Activated B cell treated with CpG ODN at 0.5 μM for 24 hours (primary cell): Measurements from ENCODE around the gene NEDD8. TPM values are rescaled to one million over a fixed set of nuclear protein-coding genes. Genes with fewer than 3 reads are reported as not detected.

Experiments used
- ATAC-seq: fragments of 200-7000 bp; cut with Tn5 transposase; one replicate; pipeline ENCODE4 v1.10.0; 2021; ENCODE audit warnings: low read depth, mild to moderate bottlenecking, moderate library complexity
- CTCF ChIA-PET: fragments of 350-600 bp; sonication (Branson Sonifier 250); formaldehyde crosslinking; loops from one replicate; lab custom pipeline; 2021; ENCODE audit warnings: antibody characterized with exemption; lab: Charles Lee
- POLR2A ChIA-PET: fragments of 350-600 bp; sonication (Branson Sonifier 250); formaldehyde crosslinking; loops from one replicate; lab custom pipeline; 2021; ENCODE audit warnings: antibody characterized with exemption; lab: Charles Lee
- DNase-seq: peaks from one replicate; pipeline ENCODE4 v3.0.0; 2022
- H3K27ac Mint-ChIP-seq: one replicate; pipeline ENCODE4 v1.8.0; 2020; ENCODE audit warnings: mixed read lengths
- H3K27me3 Mint-ChIP-seq: one replicate; pipeline ENCODE4 v1.8.0; 2021; ENCODE audit warnings: mixed read lengths
- H3K36me3 Mint-ChIP-seq: one replicate; pipeline ENCODE4 v1.8.0; 2021; ENCODE audit warnings: low read depth, mixed read lengths
- H3K4me1 Mint-ChIP-seq: one replicate; pipeline ENCODE4 v1.8.0; 2021; ENCODE audit warnings: mixed read lengths
- H3K4me3 Mint-ChIP-seq: one replicate; pipeline ENCODE4 v1.8.0; 2020; ENCODE audit warnings: mild to moderate bottlenecking, mixed read lengths
- H3K9me3 Mint-ChIP-seq: one replicate; pipeline ENCODE4 v1.8.0; 2020; ENCODE audit warnings: mixed read lengths
- intact Hi-C: fragments of 100-400 bp; cut with micrococcal nuclease; formaldehyde crosslinking; loops from one replicate; pipeline ENCODE4 v1.15.1; 2024
- total RNA-seq: library from RNA; stranded (reverse); gene quantifications from 2 replicates; pipeline ENCODE4 v1.2.3, GENCODE V29; 2022
- TF ChIP-seq, protein P1 (sequence below): fragments of 200-600 bp; IDR thresholded peaks from one replicate; pipeline ENCODE4 v1.8.0; 2022; ENCODE audit warnings: antibody characterized with exemption, mild to moderate bottlenecking

NEDD8 gene
- total RNA-seq, 1 donor from 2014 or later, result 129 TPM

DNA sequence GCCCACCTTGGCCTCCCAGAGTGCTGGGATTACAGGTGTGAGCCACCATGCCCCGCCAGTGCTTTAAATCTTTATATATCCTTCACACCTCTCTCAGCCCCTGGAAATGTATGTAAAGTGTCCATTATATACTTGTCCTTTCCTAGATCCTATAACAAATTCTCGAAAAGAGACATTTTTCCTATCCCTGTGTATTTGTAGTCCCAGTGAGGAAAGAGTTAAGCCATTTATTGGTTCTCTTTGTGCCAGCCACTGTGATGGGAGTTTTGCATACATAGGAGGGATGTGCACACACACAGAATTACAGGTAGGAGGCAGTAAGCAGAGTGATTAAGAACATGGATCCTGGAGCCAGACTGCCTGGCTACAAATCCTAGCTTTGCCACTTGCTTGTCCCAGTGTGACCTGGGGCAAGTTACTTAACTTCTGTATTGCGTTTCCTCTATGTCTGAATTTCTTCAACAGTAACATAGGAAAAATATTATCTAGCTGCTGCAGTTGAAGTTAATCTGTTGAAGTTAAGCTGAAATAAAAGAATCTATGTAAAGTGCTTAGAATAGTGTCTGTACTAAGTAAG is 41.3 kb upstream of the NEDD8 start:
- CTCF ChIA-PET, result interaction anchor here (0.9 to 1.9 kb wide), 4 partner anchors 16 to 31 kb away, joined by 3 to 14 read pairs (median 4); partner anchors contain the start of gene TINF2
- POLR2A ChIA-PET, result interaction anchor here (0.6 to 9.8 kb wide), 11 partner anchors 16 to 159 kb away, joined by 3 to 175 read pairs (median 4); partner anchors contain the start of genes CHMP4A, DCAF11, DHRS1 and MDP1
- TF ChIP-seq, protein P1, sequence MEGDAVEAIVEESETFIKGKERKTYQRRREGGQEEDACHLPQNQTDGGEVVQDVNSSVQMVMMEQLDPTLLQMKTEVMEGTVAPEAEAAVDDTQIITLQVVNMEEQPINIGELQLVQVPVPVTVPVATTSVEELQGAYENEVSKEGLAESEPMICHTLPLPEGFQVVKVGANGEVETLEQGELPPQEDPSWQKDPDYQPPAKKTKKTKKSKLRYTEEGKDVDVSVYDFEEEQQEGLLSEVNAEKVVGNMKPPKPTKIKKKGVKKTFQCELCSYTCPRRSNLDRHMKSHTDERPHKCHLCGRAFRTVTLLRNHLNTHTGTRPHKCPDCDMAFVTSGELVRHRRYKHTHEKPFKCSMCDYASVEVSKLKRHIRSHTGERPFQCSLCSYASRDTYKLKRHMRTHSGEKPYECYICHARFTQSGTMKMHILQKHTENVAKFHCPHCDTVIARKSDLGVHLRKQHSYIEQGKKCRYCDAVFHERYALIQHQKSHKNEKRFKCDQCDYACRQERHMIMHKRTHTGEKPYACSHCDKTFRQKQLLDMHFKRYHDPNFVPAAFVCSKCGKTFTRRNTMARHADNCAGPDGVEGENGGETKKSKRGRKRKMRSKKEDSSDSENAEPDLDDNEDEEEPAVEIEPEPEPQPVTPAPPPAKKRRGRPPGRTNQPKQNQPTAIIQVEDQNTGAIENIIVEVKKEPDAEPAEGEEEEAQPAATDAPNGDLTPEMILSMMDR, result no peak
- ATAC-seq (no peak), DNase-seq (no peak)
- intact Hi-C loops, result loop anchor here (5.0 kb wide), 2 partner anchors 41 to 94 kb away; partner anchors contain the start of genes GMPR2, NEDD8 and NFATC4
- Mint-ChIP-seq H3K4me1 (peaks cover 78% of the 10 kb centered on the region), H3K9me3 (no peaks in the 10 kb centered on the region), H3K27ac (peak overlapping the region; percentile 96), H3K4me3 (peak overlapping the region; percentile 64), H3K27me3 (no peaks in the 10 kb centered on the region), H3K36me3 (peaks cover 17% of the 10 kb centered on the region)

DNA sequence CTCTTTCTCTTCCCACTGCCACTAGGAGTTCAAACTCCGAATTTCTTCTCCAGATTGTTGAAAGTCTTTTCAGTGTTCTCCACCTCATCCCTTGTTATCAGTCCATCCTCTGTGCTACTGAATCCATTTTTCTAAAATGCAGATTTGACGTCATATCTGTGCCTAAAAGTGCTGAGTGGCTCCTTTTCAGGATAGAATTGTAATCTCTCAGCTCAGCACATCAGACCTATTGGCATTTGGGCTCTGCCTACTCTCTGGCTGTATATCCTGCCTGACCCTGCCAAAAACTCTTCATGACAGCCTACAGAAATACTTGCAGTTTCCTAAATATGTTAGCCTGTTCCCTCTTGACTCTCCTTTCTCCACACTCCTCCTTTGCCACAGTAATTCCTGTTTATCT is 40.3 kb upstream of the NEDD8 start:
- POLR2A ChIA-PET, result interaction anchor here (0.7 to 9.8 kb wide), 11 partner anchors 8 to 261 kb away, joined by 3 to 175 read pairs (median 18); partner anchors contain the start of genes CBLN3, CHMP4A, DHRS1 and IRF9
- H3K27me3 Mint-ChIP-seq, result no peaks in the 10 kb centered on the region
- CTCF ChIA-PET, result interaction anchor here (0.6 to 2.5 kb wide), 5 partner anchors 25 to 1143 kb away, joined by 3 to 30 read pairs (median 5); partner anchors contain the start of gene TINF2
- DNase-seq (no peak), ATAC-seq (no peak)
- H3K27ac Mint-ChIP-seq, result peak overlapping the region; percentile 96
- no peaks in the 10 kb centered on the region for H3K9me3 Mint-ChIP-seq
- TF ChIP-seq, protein P1, result no peak
- H3K4me3 Mint-ChIP-seq, result peak overlapping the region; percentile 90
- peaks cover 23% of the 10 kb centered on the region for H3K36me3 Mint-ChIP-seq
- intact Hi-C loops, result loop anchor here (5.0 kb wide), 2 partner anchors 40 to 95 kb away; partner anchors contain the start of genes GMPR2, NEDD8 and NFATC4
- H3K4me1 Mint-ChIP-seq, result peaks cover 68% of the 10 kb centered on the region

DNA sequence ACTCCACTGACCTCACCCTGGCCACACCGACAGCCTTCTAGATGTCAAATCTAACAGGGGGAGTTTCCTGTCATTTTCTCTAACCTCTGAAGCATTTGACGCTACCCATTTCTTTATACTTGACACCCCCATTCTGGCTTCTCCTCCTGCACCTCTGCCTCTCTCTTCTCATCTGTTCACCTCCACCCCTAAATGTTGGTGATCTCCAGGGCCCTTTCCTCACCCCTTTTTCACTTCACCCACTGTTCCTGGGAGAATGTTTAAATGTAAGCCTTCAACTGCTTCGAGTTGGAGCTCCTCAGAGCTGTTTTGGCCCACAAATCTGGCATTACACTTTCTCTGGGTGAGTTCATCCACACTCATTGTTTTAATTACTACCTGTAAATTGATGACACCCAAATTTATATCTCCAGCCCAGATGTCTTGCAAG is 39.7 kb upstream of the NEDD8 start:
- Mint-ChIP-seq H3K9me3 (no peaks in the 10 kb centered on the region), H3K36me3 (peaks cover 29% of the 10 kb centered on the region), H3K27me3 (no peaks in the 10 kb centered on the region), H3K4me1 (peaks cover 62% of the 10 kb centered on the region), H3K27ac (peak overlapping the region; percentile 96), H3K4me3 (peak overlapping the region; percentile 90)
- intact Hi-C loops, result loop anchor here (1.0 to 5.0 kb wide), 10 partner anchors 7 to 158 kb away; partner anchors contain the start of genes DCAF11, GMPR2, MDP1 and NEDD8
- TF ChIP-seq, protein P1, result no peak
- CTCF ChIA-PET, result interaction anchor here (0.6 to 2.5 kb wide), 12 partner anchors 8 to 1143 kb away, joined by 3 to 30 read pairs (median 4); partner anchors contain the start of genes TINF2 and TM9SF1
- POLR2A ChIA-PET, result interaction anchor here (0.7 to 9.8 kb wide), 25 partner anchors 9 to 260 kb away, joined by 3 to 175 read pairs (median 7); partner anchors contain the start of genes CBLN3, CHMP4A, DHRS1 and GMPR2
- ATAC-seq (no peak), DNase-seq (no peak)

DNA sequence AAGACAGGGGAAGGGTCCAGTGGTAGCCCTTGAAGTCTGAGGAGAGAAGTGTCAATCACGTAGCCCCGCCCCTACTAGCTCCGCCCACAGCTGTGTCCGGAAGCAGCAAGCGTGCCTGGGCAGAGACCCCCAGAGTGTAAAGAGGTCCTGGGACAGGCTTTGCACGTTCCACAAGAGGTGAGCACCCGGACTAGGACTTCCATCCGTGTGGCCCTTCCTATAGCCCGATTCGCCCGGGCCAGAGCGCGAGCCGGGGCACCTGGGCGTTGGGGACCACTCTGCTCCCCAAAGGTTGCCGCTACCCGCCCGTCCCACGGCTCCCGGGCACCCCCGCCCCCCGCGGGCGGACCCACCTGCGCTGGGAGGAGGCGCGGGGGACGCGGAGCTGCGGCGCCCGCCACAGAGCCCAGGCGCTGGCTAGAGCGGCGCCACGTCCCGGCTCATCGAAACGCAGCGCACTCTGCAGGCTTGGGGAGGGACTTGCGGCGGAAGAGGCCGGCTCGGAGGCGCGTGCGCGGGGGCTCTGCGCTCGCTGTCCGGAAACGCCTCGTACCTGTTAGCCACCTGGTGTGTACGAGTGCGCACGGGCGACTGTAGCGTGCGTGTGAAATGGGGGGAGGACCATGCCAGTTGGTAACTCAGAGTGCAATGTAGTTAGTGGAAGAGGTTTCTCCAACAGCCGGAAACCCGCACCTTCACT is 39.1 kb upstream of the NEDD8 start, which contains the start of gene RABGGTA:
Gene RABGGTA, minus strand, starts transcription at position 464 of the 700 bp plus-strand sequence. CDS start 482 bp downstream, outside the sequence.
- DNase-seq (peak; percentile 88), ATAC-seq (peak; percentile 83)
- Mint-ChIP-seq H3K27me3 (no peaks in the 10 kb centered on the region), H3K4me1 (peaks cover 57% of the 10 kb centered on the region), H3K36me3 (peaks cover 34% of the 10 kb centered on the region), H3K27ac (peak within 1 kb of the TSS; percentile 96), H3K4me3 (peak within 1 kb of the TSS; percentile 90), H3K9me3 (no peaks in the 10 kb centered on the region)
- POLR2A ChIA-PET, result interaction anchor here (0.6 to 9.8 kb wide), 29 partner anchors 9 to 176 kb away, joined by 3 to 175 read pairs (median 7); partner anchors contain the start of genes CBLN3, CHMP4A, DCAF11 and DHRS1
- TF ChIP-seq, protein P1, result no peak
- CTCF ChIA-PET, result interaction anchor here (0.6 to 2.5 kb wide), 15 partner anchors 8 to 158 kb away, joined by 3 to 30 read pairs (median 4); partner anchors contain the start of genes CBLN3, DHRS1, KHNYN and MDP1
- intact Hi-C loops, result loop anchor here (1.0 to 5.0 kb wide), 10 partner anchors 8 to 157 kb away; partner anchors contain the start of genes DCAF11, GMPR2, MDP1 and NEDD8
